NCI-H2196 (cell line): Measurements from ENCODE around the gene SSC4D.
"Not testable (repeated sequence)": the region's sequence is repeated elsewhere in the genome, so short reads cannot be mapped to it uniquely, and the experiment has no call there.

Experiments
- DNase-seq: peaks from one replicate; lab custom pipeline; 2025; ENCODE audit not compliant: unreplicated experiment; lab: John Stamatoyannopoulos, UW

Gene SSC4D

GRCh38 chr7:76409537-76409936 lies at the start of gene SSC4D:
SSC4D (minus strand) TSS chr7:76409697; CDS start chr7:76404439, 5,258 bp downstream.
- DNase-seq, result no peak

GRCh38 chr7:76458504-76458903 lies 49.0 kb upstream of the SSC4D start:
- not testable (repeated sequence) for DNase-seq

GRCh38 chr7:76457017-76457416 lies 47.5 kb upstream of the SSC4D start:
- DNase-seq, result not testable (repeated sequence)

- DNase-seq, result peak; percentile 37
These were observed 36.1 kb upstream of the SSC4D start for GRCh38 chr7:76445577-76446008.

- not testable (repeated sequence) for DNase-seq
These were observed 34.3 kb upstream of the SSC4D start for GRCh38 chr7:76443846-76444245.

- not testable (repeated sequence) for DNase-seq
These were observed 33.4 kb upstream of the SSC4D start for GRCh38 chr7:76442664-76443446.

- not testable (repeated sequence) for DNase-seq
These were observed 32.3 kb upstream of the SSC4D start for GRCh38 chr7:76441792-76442191.

GRCh38 chr7:76440404-76440803 lies 30.9 kb upstream of the SSC4D start:
- DNase-seq, result not testable (repeated sequence)

- DNase-seq, result not testable (repeated sequence)
These were observed 29.8 kb upstream of the SSC4D start for GRCh38 chr7:76439120-76439888.

GRCh38 chr7:76437873-76438272 lies 28.4 kb upstream of the SSC4D start:
- DNase-seq, result peak; percentile 84

GRCh38 chr7:76430836-76431235 lies 21.3 kb upstream of the SSC4D start:
- no peak for DNase-seq

- DNase-seq, result no peak
These were observed 20.7 kb upstream of the SSC4D start for GRCh38 chr7:76430211-76430610.

- no peak for DNase-seq
These were observed 19.6 kb upstream of the SSC4D start for GRCh38 chr7:76428868-76429805.

GRCh38 chr7:76428149-76428823 lies 18.8 kb upstream of the SSC4D start:
- DNase-seq, result no peak

- no peak for DNase-seq
These were observed 18.1 kb upstream of the SSC4D start for GRCh38 chr7:76427635-76428034.

- DNase-seq, result no peak
These were observed 16.7 kb upstream of the SSC4D start for GRCh38 chr7:76426246-76426645.

- not testable (repeated sequence) for DNase-seq
These were observed 16.1 kb upstream of the SSC4D start for GRCh38 chr7:76425558-76425957.

GRCh38 chr7:76425156-76425555 lies 15.7 kb upstream of the SSC4D start:
- DNase-seq, result no peak

- DNase-seq, result no peak
These were observed 15.1 kb upstream of the SSC4D start, which contains the start of gene ZP3 for GRCh38 chr7:76424413-76425111. ZP3 (plus strand) TSS chr7:76424950; CDS start chr7:76424965, 15 bp downstream.
